ENCODE data around the gene JPH3. TPM values are rescaled to one million over a fixed set of nuclear protein-coding genes. Genes with fewer than 3 reads are reported as not detected.

JPH3 gene
- total and polyA plus RNA-seq, 2 experiments from 2014 or later, result 1.8 to 4.8 TPM

DNA sequence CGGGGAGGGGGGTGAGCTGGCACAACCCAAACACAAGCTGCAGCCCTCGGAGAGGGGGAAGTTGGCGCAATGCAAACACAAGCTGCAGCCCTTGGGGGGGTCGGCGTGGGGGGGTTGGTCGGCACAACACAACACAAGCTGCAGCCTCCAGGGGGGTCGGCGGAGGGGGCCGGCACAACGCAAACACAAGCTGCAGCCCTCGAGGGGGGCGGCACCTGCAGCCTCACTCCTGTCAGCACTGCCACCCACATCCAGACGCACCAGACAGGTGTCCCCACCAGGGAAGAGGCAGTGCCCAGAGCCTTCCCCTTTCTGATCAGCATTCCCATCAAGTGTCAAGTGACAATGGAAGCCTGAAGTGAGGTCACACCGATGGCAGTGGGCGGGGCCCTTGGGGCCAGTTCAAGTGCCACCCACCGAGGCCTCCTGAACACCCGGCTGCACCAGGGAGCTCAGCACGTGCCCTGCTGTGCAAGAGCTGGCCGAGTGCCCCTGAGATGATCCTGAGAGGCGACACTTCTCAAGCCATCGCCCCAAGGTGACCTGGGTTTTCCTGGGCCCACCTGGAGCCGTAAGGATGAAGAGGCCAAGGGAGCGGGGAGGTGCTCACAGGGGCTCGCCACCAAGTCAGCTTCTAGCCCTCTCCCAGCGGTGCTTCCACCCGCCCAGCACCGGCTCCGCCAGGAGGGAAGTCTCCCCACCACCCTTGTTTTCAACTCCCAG is 104.1 kb downstream of the JPH3 start:
- H3K27ac ChIP-seq, result no peak overlapping the region
- peak overlapping the region; percentile 67 for H3K4me2 ChIP-seq
- no peaks in the 10 kb centered on the region for H3K4me1 ChIP-seq (ENCODE audit: insufficient read depth)
- H3K9me3 ChIP-seq (ENCODE audit: low read depth), result no peaks in the 10 kb centered on the region
- WGBS (ENCODE audit: low lambda C conversion rate, missing lambda C conversion rate), result 77% methylated on average over 23 of the region's 28 CpGs
- no peaks in the 10 kb centered on the region for H3K79me2 ChIP-seq
- DNase-seq (ENCODE audit: low spot score), result peak; percentile 50
- H3K27me3 ChIP-seq, result no peaks in the 10 kb centered on the region
- no peaks in the 10 kb centered on the region for H3K9me2 ChIP-seq (replicated peaks; ENCODE audit: insufficient read depth)
- no peak overlapping the region for H3K4me3 ChIP-seq
- no peaks in the 10 kb centered on the region for H4K20me1 ChIP-seq (ENCODE audit: insufficient read depth, poor library complexity, severe bottlenecking)
- TF ChIP-seq EZH2 (IDR thresholded peaks at IDR 0.05; ENCODE audit: borderline replicate concordance), result no peak
- no peak for TF ChIP-seq CTCF (IDR thresholded peaks at IDR 0.05; ENCODE audit: poor library complexity)
- TF ChIP-seq EZH2phosphoT487 (IDR thresholded peaks at IDR 0.05; ENCODE audit: low read depth, severe bottlenecking, unreplicated experiment), result no peak
- H2AFZ ChIP-seq, result no peak overlapping the region
- H3K36me3 ChIP-seq (replicated peaks; ENCODE audit: insufficient read depth, low read depth), result no peaks in the 10 kb centered on the region

DNA sequence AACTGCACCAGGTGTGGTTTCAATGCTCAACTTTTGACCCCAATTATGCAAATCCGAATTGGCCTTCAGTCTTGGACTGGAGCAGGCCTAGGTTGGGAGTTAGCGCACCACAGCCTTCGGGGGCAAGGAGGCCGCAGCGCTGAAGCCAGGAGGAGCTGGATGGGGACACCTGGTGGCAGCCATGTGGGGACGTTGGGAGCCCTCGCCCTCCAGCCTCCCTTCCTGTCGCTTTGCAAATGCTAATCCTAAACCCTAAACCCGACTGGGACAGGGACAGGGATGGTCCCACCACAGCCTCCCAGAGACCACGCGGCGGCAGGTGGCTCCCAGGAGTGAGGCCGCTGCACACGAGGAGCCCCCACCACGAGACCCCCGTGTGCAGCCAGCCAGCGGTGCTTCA is 104.8 kb downstream of the JPH3 start:
- Histone ChIP-seq H3K9me2 (replicated peaks; ENCODE audit: insufficient read depth) (no peaks in the 10 kb centered on the region), H3K4me3 (no peak overlapping the region), H3K27me3 (no peaks in the 10 kb centered on the region), H4K20me1 (ENCODE audit: insufficient read depth, poor library complexity, severe bottlenecking) (no peaks in the 10 kb centered on the region), H3K9me3 (ENCODE audit: low read depth) (no peaks in the 10 kb centered on the region), H3K27ac (no peak overlapping the region), H3K36me3 (replicated peaks; ENCODE audit: insufficient read depth, low read depth) (no peaks in the 10 kb centered on the region), H3K79me2 (no peaks in the 10 kb centered on the region), H2AFZ (no peak overlapping the region), H3K4me2 (no peak overlapping the region), H3K4me1 (ENCODE audit: insufficient read depth) (no peaks in the 10 kb centered on the region)
- DNase-seq (ENCODE audit: low spot score), result no peak
- WGBS (ENCODE audit: low lambda C conversion rate, missing lambda C conversion rate), result 89% methylated on average over 17 of the region's 17 CpGs
- TF ChIP-seq EZH2phosphoT487 (IDR thresholded peaks at IDR 0.05; ENCODE audit: low read depth, severe bottlenecking, unreplicated experiment) (no peak), CTCF (IDR thresholded peaks at IDR 0.05; ENCODE audit: poor library complexity) (no peak), EZH2 (IDR thresholded peaks at IDR 0.05; ENCODE audit: borderline replicate concordance) (no peak)

DNA sequence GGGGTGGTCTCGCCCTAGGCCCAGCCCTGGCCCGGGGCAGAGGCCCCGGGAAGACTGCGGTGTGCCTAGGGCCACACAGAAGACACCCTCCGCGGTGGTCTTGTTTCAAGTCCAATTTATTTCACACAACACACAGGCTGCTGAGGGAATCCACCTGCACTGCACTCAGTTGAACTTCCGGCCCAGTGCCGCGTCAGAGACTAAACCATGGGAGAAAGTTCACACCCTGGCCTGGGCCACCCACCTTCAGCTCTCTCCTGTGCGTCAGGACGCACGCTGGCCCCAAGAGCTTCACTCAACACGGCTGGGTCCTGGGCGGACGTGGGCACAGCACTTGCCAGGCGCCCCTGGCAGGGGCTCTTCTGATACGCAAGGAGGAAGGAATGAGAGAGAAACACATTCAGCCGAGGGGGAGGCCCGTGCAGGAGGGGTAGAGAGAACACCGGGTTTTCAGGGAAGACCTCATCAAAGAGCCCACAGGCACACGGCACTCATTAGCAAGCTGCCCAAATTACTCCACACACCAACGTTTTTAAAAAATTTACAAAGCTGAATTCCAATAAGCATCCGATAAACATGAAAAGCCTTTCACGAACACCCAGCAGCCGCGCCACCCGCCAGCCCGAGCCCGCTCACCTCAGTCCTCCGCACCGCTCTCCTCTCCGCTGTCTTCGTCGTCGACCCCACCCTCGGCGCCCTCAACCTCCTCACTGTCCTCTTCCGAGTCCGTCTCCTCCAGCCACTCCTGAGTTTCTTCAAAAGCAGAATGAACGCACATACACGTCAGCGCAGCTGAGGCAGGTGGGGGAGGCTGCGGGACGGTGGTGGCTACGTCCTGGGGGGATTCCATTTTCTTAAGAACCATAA is 105.6 kb downstream of the JPH3 start:
- no peaks in the 10 kb centered on the region for H3K36me3 ChIP-seq (replicated peaks; ENCODE audit: insufficient read depth, low read depth)
- no peak overlapping the region for H3K4me2 ChIP-seq
- no peak overlapping the region for H2AFZ ChIP-seq
- H3K27ac ChIP-seq, result no peak overlapping the region
- H3K4me1 ChIP-seq (ENCODE audit: insufficient read depth), result no peaks in the 10 kb centered on the region
- H3K9me3 ChIP-seq (ENCODE audit: low read depth), result no peaks in the 10 kb centered on the region
- no peaks in the 10 kb centered on the region for H3K9me2 ChIP-seq (replicated peaks; ENCODE audit: insufficient read depth)
- no peaks in the 10 kb centered on the region for H3K79me2 ChIP-seq
- H3K4me3 ChIP-seq, result no peak overlapping the region
- no peak for DNase-seq (ENCODE audit: low spot score)
- TF ChIP-seq CTCF (IDR thresholded peaks at IDR 0.05; ENCODE audit: poor library complexity), result no peak
- TF ChIP-seq EZH2phosphoT487 (IDR thresholded peaks at IDR 0.05; ENCODE audit: low read depth, severe bottlenecking, unreplicated experiment), result no peak
- no peak for TF ChIP-seq EZH2 (IDR thresholded peaks at IDR 0.05; ENCODE audit: borderline replicate concordance)
- no peaks in the 10 kb centered on the region for H4K20me1 ChIP-seq (ENCODE audit: insufficient read depth, poor library complexity, severe bottlenecking)
- no peaks in the 10 kb centered on the region for H3K27me3 ChIP-seq
- WGBS (ENCODE audit: low lambda C conversion rate, missing lambda C conversion rate), result 95% methylated on average over 45 of the region's 45 CpGs
